Measurements from ENCODE around the gene NRXN3. TPM values are rescaled to one million over a fixed set of nuclear protein-coding genes. Genes with fewer than 3 reads are reported as not detected.

NRXN3 gene
- total RNA-seq, 4 donors from 2014 or later: 0.56 to 1.6 (median 1.1) TPM

GRCh38 chr14:79254069-79254775 lies 1084.0 kb downstream of the NRXN3 start:
- intact Hi-C loops (cut with DNase I): no loop called here
- H3K36me3 ChIP-seq: no peaks in the 10 kb centered on the region
- 69 to 78% methylated on average over 3 of the region's 3 CpGs for WGBS, 2 donors

GRCh38 chr14:79256380-79256779 lies 1086.2 kb downstream of the NRXN3 start:
- TF ChIP-seq CTCF (IDR thresholded peaks at IDR 0.05) (no peak), POLR2A (IDR thresholded peaks at IDR 0.05) (no peak)
- DNase-seq: no peak
- Histone ChIP-seq H3K9me3 (no peaks in the 10 kb centered on the region), H3K4me1 (no peaks in the 10 kb centered on the region), H3K36me3 (no peaks in the 10 kb centered on the region), H3K27me3 (no peaks in the 10 kb centered on the region), H3K27ac (no peak overlapping the region), H3K4me3 (replicated peaks in 1 of 3) (no peak overlapping the region)
- 78 to 80% methylated on average over 2 of the region's 2 CpGs for WGBS, 2 donors
- intact Hi-C loops (cut with DNase I): no loop called here

More at GRCh38 chr14:79254069-79254775, 1084.0 kb downstream of the NRXN3 start:
- TF ChIP-seq CTCF (IDR thresholded peaks at IDR 0.05): no peak
- no peak for TF ChIP-seq POLR2A (IDR thresholded peaks at IDR 0.05)
- Histone ChIP-seq H3K9me3 (no peaks in the 10 kb centered on the region), H3K27me3 (no peaks in the 10 kb centered on the region), H3K4me3 (replicated peaks in 1 of 3) (no peak overlapping the region), H3K27ac (no peak overlapping the region), H3K4me1 (no peaks in the 10 kb centered on the region)
- no peak for DNase-seq

GRCh38 chr14:79260406-79260805 lies 1090.2 kb downstream of the NRXN3 start:
- intact Hi-C loops (cut with DNase I): no loop called here
- Histone ChIP-seq H3K27me3 (no peaks in the 10 kb centered on the region), H3K4me1 (no peaks in the 10 kb centered on the region), H3K36me3 (no peaks in the 10 kb centered on the region), H3K9me3 (no peaks in the 10 kb centered on the region), H3K4me3 (replicated peaks in 1 of 3) (no peak overlapping the region), H3K27ac (no peak overlapping the region)
- no peak for DNase-seq
- TF ChIP-seq CTCF (IDR thresholded peaks at IDR 0.05): no peak
- TF ChIP-seq POLR2A (IDR thresholded peaks at IDR 0.05): no peak
- WGBS, 2 donors: 93 to 95% methylated on average over 3 of the region's 3 CpGs

- intact Hi-C loops (cut with DNase I): no loop called here
- no peaks in the 10 kb centered on the region for H3K36me3 ChIP-seq
- no peaks in the 10 kb centered on the region for H3K9me3 ChIP-seq
- H3K4me1 ChIP-seq: no peaks in the 10 kb centered on the region
- H3K4me3 ChIP-seq (replicated peaks in 1 of 3): no peak overlapping the region
- WGBS, 2 donors: 85 to 92% methylated on average over 4 of the region's 4 CpGs
- no peak overlapping the region for H3K27ac ChIP-seq
- TF ChIP-seq CTCF (IDR thresholded peaks at IDR 0.05): no peak
- TF ChIP-seq POLR2A (IDR thresholded peaks at IDR 0.05): no peak
- no peaks in the 10 kb centered on the region for H3K27me3 ChIP-seq
- no peak for DNase-seq
Observed at GRCh38 chr14:79265366-79265946, 1095.3 kb downstream of the NRXN3 start.

DNA sequence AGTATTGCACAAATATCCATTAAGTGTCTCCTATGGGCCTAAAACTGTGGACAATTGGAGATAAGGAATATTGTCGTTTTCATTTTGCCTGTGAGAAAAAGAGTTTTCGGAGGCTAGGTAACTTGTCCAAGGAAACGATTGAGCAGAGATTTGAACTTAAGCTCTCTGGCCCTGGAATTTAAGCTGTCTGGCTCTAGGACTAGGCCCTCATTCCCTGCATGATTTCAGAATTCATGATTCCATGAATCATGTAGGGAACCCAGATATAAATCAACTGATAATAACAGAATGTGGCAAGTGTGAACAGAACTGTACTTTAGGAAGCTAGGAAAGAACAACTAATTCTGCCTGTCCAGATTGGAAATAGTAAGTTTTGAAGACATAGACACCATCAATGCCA lies 1100.2 kb downstream of the NRXN3 start:
- Histone ChIP-seq H3K4me1 (no peaks in the 10 kb centered on the region), H3K27ac (no peak overlapping the region), H3K9me3 (no peaks in the 10 kb centered on the region), H3K27me3 (no peaks in the 10 kb centered on the region), H3K4me3 (replicated peaks in 1 of 3) (no peak overlapping the region), H3K36me3 (no peaks in the 10 kb centered on the region)
- DNase-seq: no peak
- TF ChIP-seq POLR2A (IDR thresholded peaks at IDR 0.05) (no peak), CTCF (IDR thresholded peaks at IDR 0.05) (no peak)
- WGBS, 2 donors: 86 to 90% methylated on average over 3 of the region's 3 CpGs
- intact Hi-C loops (cut with DNase I): no loop called here
